Panc1 (cell line): Measurements from ENCODE around the gene IL1RAP. TPM values are rescaled to one million over a fixed set of nuclear protein-coding genes. Genes with fewer than 3 reads are reported as not detected.

ENCODE experiments used
- ATAC-seq: fragments of 200-7000 bp; cut with Tn5 transposase; 2 replicates; pipeline ENCODE4 v1.9.1; 2020; ENCODE audit warnings: mild to moderate bottlenecking, moderate library complexity
- BruUV-seq: library from RNA; stranded (reverse); fragments of 400-500 nt; replicated peaks from 2 replicates; lab custom pipeline; 2021; lab: Mats Ljungman, UMichigan
- CTCF ChIA-PET: fragments of 300-600 bp; sonication (Branson Sonifier 250); formaldehyde crosslinking; loops from one replicate; lab custom pipeline; 2022; ENCODE audit warnings: antibody characterized with exemption; lab: Charles Lee
- POLR2A ChIA-PET: fragments of 300-600 bp; sonication (Branson Sonifier 250); formaldehyde crosslinking; loops from one replicate; lab custom pipeline; 2022; ENCODE audit warnings: antibody characterized with exemption; lab: Charles Lee
- DNase-seq: peaks from one replicate; pipeline ENCODE4 v3.0.0-alpha.2; 2010; ENCODE audit warnings: low read depth, low spot score
- H3K27ac ChIP-seq: 2 replicates; pipeline ENCODE4 v1.5.1; 2011; ENCODE audit warnings: mild to moderate bottlenecking, low read length, inconsistent platforms
- H3K27me3 ChIP-seq: fragments of 200-500 bp; sonication (Bioruptor generic); 2 replicates; pipeline ENCODE4 v1.6.0; 2014; ENCODE audit warnings: low read length, inconsistent platforms; ENCODE audit not compliant: control insufficient read depth, insufficient read depth
- H3K36me3 ChIP-seq: fragments of 200-500 bp; sonication (Bioruptor generic); 2 replicates; pipeline ENCODE4 v1.5.1; 2014; ENCODE audit warnings: inconsistent platforms, mild to moderate bottlenecking, low read length, moderate library complexity; ENCODE audit not compliant: control insufficient read depth, insufficient read depth
- H3K4me1 ChIP-seq: 2 replicates; pipeline ENCODE4 v1.5.1; 2011; ENCODE audit warnings: inconsistent platforms, mild to moderate bottlenecking, low read length, moderate library complexity; ENCODE audit not compliant: control insufficient read depth, insufficient read depth
- H3K4me3 ChIP-seq, 2 experiments: 2 replicates each; pipeline ENCODE4 v1.5.1; 2011 to 2012; ENCODE audit warnings: low read depth in 2 of 2, low read length in 2 of 2, mild to moderate bottlenecking in 2 of 2, inconsistent platforms in 1 of 2, moderate library complexity in 1 of 2
- H3K9me3 ChIP-seq: fragments of 200-500 bp; sonication (Bioruptor generic); 2 replicates; pipeline ENCODE4 v1.5.1; 2014; ENCODE audit warnings: low read depth, mild to moderate bottlenecking, inconsistent platforms, low read length, moderate library complexity; ENCODE audit not compliant: control insufficient read depth, insufficient read depth
- CTCF ChIP-seq: fragments of 450-650 bp; IDR thresholded peaks from 2 replicates; pipeline ENCODE4 v1.5.1; 2017; ENCODE audit warnings: mild to moderate bottlenecking
- POLR2AphosphoS5 ChIP-seq: IDR thresholded peaks from 2 replicates; pipeline ENCODE4 v1.6.1; 2012; ENCODE audit warnings: mild to moderate bottlenecking, low read depth, low read length, moderate library complexity
- REST ChIP-seq, 2 experiments: IDR thresholded peaks; 2 replicates each; pipeline ENCODE4 v1.6.1; 2011 to 2012; ENCODE audit warnings: low read depth in 2 of 2, control low read depth in 1 of 2, low read length in 1 of 2, mild to moderate bottlenecking in 1 of 2, moderate library complexity in 1 of 2; ENCODE audit not compliant: insufficient read depth in 1 of 2
- SIN3A ChIP-seq: IDR thresholded peaks from 2 replicates; pipeline ENCODE4 v1.6.1; 2012; ENCODE audit warnings: low read depth, mild to moderate bottlenecking, low read length, moderate library complexity, borderline replicate concordance; ENCODE audit not compliant: insufficient read depth
- TCF7L2 ChIP-seq: IDR thresholded peaks from 2 replicates; pipeline ENCODE4 v1.6.1; 2011; ENCODE audit warnings: mild to moderate bottlenecking, low read depth, low read length, inconsistent platforms
- in situ Hi-C: cut with HindIII; loops from 2 replicates; pipeline ENCODE4 v1.10.0; 2016; ENCODE audit warnings: low sequenced_read_pairs, low pct_unique_long_range_greater_than_20kb
- intact Hi-C: fragments of 100-400 bp; cut with micrococcal nuclease; formaldehyde crosslinking; loops from one replicate; pipeline ENCODE4 v1.10.0; 2022; ENCODE audit not compliant: unreplicated experiment
- total RNA-seq: library from RNA; stranded (reverse); gene quantifications from one replicate; pipeline ENCODE4 v1.2.1, GENCODE V29; 2021; ENCODE audit not compliant: unreplicated experiment

IL1RAP gene
- total RNA-seq, 1 experiment from 2014 or later = 5.2 TPM

- no peaks in the 10 kb centered on the region for H3K9me3 ChIP-seq
- no TSS peak for BruUV-seq
- no peaks in the 10 kb centered on the region for H3K4me1 ChIP-seq
- DNase-seq = no peak
- ATAC-seq = no peak
- POLR2A ChIA-PET = no interaction called here
- intact Hi-C loops (no loop called here), in situ Hi-C loops (no loop called here)
- H3K36me3 ChIP-seq = no peaks in the 10 kb centered on the region
- CTCF ChIA-PET = no interaction called here
- no peak for TF ChIP-seq POLR2AphosphoS5
- TF ChIP-seq SIN3A = no peak
- TF ChIP-seq CTCF = no peak
- TF ChIP-seq REST (IDR thresholded peaks at IDR 0.05; ENCODE audit: insufficient read depth in 1 of 2, low read depth in 2 of 2, low read length in 1 of 2) = no peak
- no peak for TF ChIP-seq TCF7L2
- H3K27me3 ChIP-seq = no peaks in the 10 kb centered on the region
- H3K4me3 ChIP-seq = no peak overlapping the region
- H3K27ac ChIP-seq = no peak overlapping the region
Measured at GRCh38 chr3:190614226-190615059, 100.6 kb downstream of the IL1RAP start.

- H3K4me1 ChIP-seq = no peaks in the 10 kb centered on the region
- H3K27me3 ChIP-seq = no peaks in the 10 kb centered on the region
- in situ Hi-C loops = no loop called here
- intact Hi-C loops = no loop called here
- H3K9me3 ChIP-seq = no peaks in the 10 kb centered on the region
- BruUV-seq = no TSS peak
- DNase-seq (no peak), ATAC-seq (no peak)
- H3K27ac ChIP-seq = no peak overlapping the region
- POLR2A ChIA-PET = no interaction called here
- CTCF ChIA-PET = no interaction called here
- no peak for TF ChIP-seq SIN3A
- no peak for TF ChIP-seq TCF7L2
- no peak for TF ChIP-seq CTCF
- no peak for TF ChIP-seq REST (IDR thresholded peaks at IDR 0.05; ENCODE audit: insufficient read depth in 1 of 2, low read depth in 2 of 2, low read length in 1 of 2)
- no peak for TF ChIP-seq POLR2AphosphoS5
- H3K4me3 ChIP-seq = no peak overlapping the region
- no peaks in the 10 kb centered on the region for H3K36me3 ChIP-seq
Measured at GRCh38 chr3:190615060-190615384, 101.1 kb downstream of the IL1RAP start.
